ENCODE results near the gene GPR107.

GPR107 gene

GRCh38 chr9:130139251-130139650, 85.5 kb downstream of the GPR107 start:
- no peak for DNase-seq

- DNase-seq, result no peak
These were observed 87.0 kb downstream of the GPR107 start for GRCh38 chr9:130140706-130141105.

- DNase-seq, result no peak
These were observed 88.3 kb downstream of the GPR107 start for GRCh38 chr9:130142056-130142455.

- DNase-seq, result no peak
These were observed 88.9 kb downstream of the GPR107 start for GRCh38 chr9:130142641-130143040.

GRCh38 chr9:130143279-130143893, 89.7 kb downstream of the GPR107 start:
- DNase-seq, result no peak

GRCh38 chr9:130143958-130144366, 90.3 kb downstream of the GPR107 start:
- DNase-seq, result peak; percentile 31

- no peak for DNase-seq
These were observed 91.0 kb downstream of the GPR107 start for GRCh38 chr9:130144703-130145102.

GRCh38 chr9:130145658-130146057, 92.0 kb downstream of the GPR107 start:
- no peak for DNase-seq

- DNase-seq, result no peak
These were observed 93.5 kb downstream of the GPR107 start for GRCh38 chr9:130147198-130147597.

GRCh38 chr9:130147910-130148309, 94.2 kb downstream of the GPR107 start:
- DNase-seq, result no peak

- DNase-seq, result no peak
These were observed 95.3 kb downstream of the GPR107 start for GRCh38 chr9:130149031-130149430.

GRCh38 chr9:130149654-130150286, 96.1 kb downstream of the GPR107 start:
- no peak for DNase-seq

GRCh38 chr9:130150779-130151382, 97.2 kb downstream of the GPR107 start:
- DNase-seq, result peak; percentile 57

- no peak for DNase-seq
These were observed 101.1 kb downstream of the GPR107 start for GRCh38 chr9:130154816-130155215.

- DNase-seq, result no peak
These were observed 101.9 kb downstream of the GPR107 start for GRCh38 chr9:130155647-130156046.

- no peak for DNase-seq
These were observed 103.0 kb downstream of the GPR107 start for GRCh38 chr9:130156672-130157071.

- DNase-seq, result no peak
These were observed 103.4 kb downstream of the GPR107 start for GRCh38 chr9:130157079-130157478.

GRCh38 chr9:130158001-130158400, 104.3 kb downstream of the GPR107 start:
- DNase-seq, result no peak

GRCh38 chr9:130159057-130159456, 105.4 kb downstream of the GPR107 start:
- no peak for DNase-seq

- no peak for DNase-seq
These were observed 106.4 kb downstream of the GPR107 start for GRCh38 chr9:130159915-130160670.

- no peak for DNase-seq
These were observed 107.3 kb downstream of the GPR107 start for GRCh38 chr9:130160862-130161470.

GRCh38 chr9:130165579-130165978, 111.9 kb downstream of the GPR107 start:
- DNase-seq, result no peak

- DNase-seq, result no peak
These were observed 112.7 kb downstream of the GPR107 start for GRCh38 chr9:130166399-130166798.
